ENCODE data around the gene FARP1.

FARP1 gene

DNA sequence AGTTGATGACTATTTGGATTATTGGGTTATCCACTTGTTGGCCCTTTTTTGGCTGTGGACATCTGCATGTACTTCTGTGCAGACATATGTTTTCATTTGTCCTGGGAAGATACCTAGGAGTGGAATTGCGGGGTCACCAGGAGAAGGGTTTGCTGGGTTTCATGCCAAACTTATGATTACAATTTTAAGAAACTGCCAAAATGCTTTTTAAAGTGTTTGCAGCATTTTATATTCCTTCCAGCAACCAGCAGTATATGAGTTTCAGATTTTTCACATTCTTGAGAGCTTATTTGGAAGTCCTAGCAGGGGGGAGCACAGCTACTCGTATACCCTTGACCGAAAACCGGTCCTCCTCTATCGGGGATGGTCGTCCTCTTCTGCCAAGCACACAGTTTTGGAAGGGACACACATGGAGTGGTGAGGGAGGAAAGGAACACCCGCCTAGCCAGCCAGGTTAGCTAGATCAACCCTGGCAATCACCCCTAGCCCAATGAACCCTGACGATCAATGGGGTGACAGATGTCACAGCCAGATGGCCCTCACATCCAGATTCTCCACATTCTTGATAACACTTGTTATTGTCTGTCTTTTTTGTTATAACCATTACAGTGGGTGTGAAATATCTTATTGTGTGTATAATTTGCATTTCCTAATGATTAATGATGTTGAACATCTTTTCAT, 60.9 kb downstream of the FARP1 start:
- DNase-seq: no peak

DNA sequence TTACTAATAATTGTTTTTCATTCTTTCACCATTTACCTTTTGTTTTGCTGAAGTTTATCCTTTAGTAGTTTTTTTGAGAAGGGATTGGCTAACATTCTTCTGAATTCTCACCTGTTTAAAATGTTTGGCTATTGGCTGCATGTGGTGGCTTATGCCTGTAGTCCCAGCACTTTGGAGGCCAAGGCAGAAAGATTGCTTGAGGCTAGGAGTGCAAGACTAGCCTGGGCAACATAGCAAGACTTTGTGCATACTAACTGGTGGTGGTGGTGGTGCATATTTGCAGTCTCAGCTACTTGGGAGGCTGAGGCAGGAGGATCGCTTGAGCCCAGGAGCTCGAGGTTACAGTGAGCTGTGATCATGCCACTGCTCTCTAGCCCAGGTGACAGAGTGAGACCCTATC, 61.7 kb downstream of the FARP1 start:
- no peak for DNase-seq

- DNase-seq: no peak
Observed at GRCh38 chr13:98206946-98207345, 64.1 kb downstream of the FARP1 start.

- no peak for DNase-seq
Observed at GRCh38 chr13:98207416-98207815, 64.5 kb downstream of the FARP1 start.

DNA sequence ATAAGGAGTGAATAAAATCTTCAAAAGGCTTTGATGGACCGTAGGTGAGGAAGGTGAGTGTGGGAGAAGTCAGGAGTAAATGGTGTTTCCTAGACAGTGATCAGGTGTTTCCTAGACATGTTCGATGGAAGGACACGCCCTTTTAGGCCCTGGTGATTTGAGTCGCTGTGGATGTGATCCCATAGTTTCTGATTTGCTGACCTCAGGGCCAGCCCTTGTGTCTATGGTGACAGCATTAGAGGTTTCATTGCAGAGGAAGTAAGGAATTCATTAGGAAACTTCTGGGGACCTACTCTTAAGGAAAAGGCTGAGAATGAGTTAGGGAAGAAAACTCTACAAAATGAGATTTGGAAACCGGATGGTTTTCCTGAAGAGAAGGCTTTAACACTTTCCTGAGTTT, 65.7 kb downstream of the FARP1 start:
- no peak for DNase-seq

DNA sequence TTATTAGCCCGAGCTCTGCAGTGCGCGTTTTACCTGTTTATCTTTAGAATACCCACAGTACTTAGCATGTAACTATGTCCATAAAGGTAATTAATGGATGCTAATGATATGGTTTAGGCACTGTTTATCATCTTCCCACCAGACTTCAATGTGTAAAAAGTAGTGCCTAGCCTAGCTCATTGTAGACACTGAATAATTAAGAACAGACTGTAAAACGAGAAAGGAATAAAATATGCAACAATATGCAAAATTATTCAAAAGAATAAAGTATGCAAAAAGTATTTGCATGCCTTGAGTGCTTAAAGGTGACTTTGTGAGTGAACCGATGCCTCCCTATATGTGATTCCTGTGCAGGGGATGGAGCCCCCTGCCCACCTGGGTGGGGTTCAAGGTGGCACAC, 69.9 kb downstream of the FARP1 start:
- no peak for DNase-seq

DNA sequence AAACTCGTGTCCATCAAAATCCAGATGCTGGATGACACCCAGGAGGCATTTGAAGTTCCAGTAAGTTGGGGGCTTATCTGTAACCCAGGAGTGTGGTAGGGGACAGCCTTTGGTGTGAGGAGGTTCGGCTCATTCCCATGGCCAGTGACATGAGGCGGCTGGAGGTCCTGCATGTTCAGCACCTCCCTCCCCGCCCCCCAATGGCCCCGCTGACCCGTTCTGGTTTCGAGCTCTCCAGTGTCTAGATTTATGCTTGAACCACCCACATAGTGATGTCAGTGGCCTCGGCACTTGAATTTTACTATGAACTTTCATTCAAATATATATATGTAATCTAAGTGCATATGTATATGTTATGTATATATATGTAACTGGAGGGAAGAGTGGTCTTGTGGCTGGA, 70.5 kb downstream of the FARP1 start:
- DNase-seq: no peak

- DNase-seq: no peak
Observed at GRCh38 chr13:98214008-98214643, 71.2 kb downstream of the FARP1 start.

DNA sequence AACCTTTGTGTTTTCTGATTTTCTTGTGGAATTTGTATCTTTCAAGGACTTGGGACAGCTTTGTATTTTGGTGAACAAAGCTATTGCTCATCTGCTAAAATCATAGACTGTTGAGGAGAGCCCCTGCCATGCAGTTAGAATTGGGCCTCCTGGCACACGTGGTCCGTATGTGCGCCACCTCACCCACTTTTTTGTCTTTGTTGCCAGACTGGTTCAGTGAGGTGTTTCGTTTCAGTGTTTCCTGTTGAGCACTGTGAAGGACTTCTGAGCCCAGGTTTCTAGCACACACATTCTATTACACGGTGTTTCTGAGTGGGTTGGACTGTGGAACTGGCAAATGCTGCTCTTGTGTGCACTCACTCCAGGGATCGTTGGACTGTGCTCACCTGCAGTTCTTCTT, 71.8 kb downstream of the FARP1 start:
- DNase-seq: no peak

- no peak for DNase-seq
Observed at GRCh38 chr13:98215508-98215907, 72.6 kb downstream of the FARP1 start.

GRCh38 chr13:98216135-98216565, 73.3 kb downstream of the FARP1 start:
- no peak for DNase-seq

DNA sequence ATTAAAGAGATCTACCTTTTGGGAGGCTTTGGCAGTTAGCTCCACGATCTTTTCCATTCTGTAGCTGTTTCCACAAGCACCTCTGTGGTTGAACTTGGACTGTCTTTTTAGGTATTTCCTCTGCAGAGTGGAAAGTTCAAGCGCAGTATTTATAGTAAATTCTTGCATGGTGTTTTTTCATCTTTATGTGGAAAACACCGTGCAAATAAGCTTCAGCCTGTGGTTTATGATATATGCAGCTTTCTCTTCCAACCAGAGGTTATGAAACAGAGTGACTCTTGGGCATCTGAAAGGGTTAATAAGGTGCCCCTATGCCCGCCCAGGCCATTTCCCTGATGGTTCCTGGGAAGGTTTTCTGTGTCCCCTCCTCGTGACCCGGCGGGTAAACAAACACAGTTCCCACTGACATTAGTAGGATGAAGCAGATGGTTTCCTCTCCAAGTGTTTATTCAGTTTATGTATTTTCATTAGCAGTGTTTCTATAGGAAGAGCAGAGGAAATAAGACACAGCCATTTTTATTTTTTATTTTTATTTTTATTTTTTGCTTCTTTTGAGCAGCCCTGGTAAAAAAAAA, 73.9 kb downstream of the FARP1 start:
- no peak for DNase-seq

GRCh38 chr13:98217597-98217996, 74.7 kb downstream of the FARP1 start:
- DNase-seq: no peak

DNA sequence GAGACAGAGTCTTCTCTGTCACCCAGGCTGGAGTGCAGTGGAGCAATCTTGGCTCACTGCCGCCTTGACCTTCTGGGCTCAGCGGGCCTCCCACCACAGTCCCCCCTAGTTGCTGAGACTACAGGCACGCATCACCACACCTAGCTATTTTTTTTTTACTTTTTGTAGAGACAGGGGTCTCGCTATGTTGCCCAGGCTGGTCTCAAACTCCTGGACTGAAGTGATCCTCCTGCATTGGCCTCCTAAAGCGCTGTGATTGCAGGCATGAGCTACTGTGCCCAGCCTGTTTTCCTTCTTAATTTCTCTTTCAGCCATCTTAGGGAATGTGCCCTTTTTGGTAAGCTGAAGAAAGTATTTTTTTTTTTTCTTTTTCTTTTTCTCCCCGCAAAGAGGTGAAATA, 76.8 kb downstream of the FARP1 start:
- DNase-seq: no peak

DNA sequence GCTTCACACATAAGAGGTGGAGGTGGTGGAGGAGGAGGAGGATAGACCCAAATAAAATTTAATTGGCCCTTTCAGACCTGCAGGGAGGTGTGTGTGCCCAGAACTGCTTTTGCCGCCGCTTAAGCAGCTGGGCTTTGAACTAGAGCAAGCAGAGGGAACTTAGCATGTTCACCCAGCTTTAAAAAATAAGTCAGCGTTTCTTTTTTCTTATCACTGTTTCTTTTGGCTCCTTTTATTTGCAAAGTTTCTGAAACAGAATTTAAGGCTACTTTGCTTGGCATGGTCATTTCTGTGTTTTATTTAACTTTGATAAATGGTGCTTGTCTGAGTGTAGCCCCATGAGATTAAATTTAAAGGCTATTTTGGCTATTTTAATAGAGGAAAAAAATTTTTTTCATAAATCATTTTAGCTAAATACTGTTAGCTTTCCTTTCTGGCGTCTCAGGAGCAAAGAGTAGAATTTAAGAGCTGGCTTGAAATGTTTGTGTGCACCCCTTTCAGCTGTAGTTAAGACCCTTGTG, 77.4 kb downstream of the FARP1 start:
- DNase-seq: no peak

DNA sequence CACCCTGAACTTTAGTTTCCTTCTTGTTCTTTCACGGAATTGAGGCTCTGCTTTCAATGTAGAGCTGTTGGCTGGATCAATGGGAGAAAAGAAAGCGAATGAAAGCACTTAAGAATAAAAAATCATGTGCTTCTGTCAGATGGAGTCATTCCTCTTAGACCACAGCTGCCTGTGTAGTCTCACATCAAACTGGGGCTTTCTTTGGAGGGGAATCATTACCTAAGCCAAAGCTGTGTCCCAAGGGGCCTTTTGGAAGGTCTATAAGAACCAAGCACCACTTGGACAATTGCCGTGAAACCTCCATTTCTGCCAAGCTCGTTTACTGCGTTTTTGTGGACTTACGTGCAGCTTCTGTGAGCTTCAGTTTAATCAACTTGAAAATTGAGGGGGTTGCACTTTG, 78.3 kb downstream of the FARP1 start:
- DNase-seq: no peak

DNA sequence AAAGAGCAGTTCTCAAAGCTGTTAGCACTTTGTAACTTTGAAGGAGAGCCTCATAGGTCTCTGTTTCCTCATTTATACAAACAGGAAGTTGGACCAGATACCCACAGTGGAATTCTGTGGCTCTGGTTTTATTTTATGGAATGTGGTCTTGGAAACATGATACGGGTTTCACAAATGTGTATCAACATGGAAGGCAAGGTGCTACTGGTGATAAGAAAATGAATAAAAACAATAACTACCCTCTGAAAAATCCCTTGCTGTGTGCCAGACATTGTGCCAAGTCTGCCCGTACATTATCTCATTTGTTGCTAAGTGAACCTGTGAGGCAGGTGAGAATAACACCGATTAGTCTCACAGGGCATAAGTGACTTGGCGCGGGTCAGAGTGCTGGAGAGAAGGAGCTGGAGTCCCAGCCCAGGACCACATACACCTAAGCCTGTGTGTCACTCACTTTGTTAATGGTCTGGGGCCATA, 79.2 kb downstream of the FARP1 start:
- no peak for DNase-seq

DNA sequence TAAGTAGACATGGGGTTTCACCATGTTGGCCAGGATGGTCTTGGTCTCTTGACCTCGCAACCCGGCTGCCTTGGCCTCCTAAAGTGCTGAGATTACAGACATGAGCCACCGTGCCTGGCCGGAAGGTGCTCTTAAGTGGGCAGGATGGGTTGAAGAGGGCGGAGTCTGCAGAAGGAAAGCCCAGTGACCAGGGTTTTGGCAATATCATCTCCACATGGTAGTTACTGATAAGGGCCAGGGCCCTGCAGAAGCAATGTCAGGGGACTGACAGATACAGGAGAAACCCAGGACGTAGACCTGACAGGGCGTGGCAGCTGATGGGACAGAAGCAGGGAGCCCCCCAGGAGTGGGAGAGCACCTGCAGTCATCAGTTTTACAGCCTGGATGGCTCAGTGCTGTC, 79.9 kb downstream of the FARP1 start:
- DNase-seq: no peak

DNA sequence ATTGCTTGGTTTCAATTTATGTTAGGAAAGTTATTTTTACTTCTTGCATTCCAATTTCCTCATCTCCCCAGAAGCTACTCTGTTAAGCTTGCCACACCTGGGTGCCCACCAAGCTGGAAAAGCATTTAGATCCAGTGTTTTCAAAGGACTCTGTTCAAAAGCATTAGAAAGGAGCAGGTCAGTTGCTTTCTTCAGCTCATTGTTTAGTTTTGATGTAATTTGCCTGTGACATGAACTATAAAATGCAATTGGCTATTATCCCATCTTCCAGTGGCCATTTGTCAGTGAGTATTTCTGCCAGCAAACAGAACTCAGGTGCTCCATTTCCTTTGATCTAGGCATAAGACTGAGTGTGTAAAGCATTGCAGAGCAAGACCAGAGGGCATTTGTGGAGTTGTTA, 80.8 kb downstream of the FARP1 start:
- no peak for DNase-seq

DNA sequence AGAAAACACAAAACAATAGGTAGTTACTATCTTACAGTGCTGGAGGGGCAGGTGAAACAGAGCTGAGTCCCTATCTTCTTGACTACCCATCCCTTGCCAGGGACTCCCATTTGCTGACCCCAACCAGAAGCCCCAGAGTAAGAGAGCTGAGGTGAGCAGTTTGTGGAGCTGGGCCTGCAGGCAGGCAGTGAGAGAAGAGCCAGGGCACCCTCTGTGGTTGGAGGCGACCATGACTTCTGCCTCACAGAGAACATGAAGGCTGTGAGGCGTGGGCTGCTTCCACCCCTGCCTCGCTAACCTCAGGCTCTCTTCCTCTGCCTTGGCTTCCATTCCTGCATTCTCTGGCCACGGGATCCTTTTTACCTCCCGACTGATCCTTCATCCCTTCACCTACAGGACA, 81.7 kb downstream of the FARP1 start:
- DNase-seq: no peak

DNA sequence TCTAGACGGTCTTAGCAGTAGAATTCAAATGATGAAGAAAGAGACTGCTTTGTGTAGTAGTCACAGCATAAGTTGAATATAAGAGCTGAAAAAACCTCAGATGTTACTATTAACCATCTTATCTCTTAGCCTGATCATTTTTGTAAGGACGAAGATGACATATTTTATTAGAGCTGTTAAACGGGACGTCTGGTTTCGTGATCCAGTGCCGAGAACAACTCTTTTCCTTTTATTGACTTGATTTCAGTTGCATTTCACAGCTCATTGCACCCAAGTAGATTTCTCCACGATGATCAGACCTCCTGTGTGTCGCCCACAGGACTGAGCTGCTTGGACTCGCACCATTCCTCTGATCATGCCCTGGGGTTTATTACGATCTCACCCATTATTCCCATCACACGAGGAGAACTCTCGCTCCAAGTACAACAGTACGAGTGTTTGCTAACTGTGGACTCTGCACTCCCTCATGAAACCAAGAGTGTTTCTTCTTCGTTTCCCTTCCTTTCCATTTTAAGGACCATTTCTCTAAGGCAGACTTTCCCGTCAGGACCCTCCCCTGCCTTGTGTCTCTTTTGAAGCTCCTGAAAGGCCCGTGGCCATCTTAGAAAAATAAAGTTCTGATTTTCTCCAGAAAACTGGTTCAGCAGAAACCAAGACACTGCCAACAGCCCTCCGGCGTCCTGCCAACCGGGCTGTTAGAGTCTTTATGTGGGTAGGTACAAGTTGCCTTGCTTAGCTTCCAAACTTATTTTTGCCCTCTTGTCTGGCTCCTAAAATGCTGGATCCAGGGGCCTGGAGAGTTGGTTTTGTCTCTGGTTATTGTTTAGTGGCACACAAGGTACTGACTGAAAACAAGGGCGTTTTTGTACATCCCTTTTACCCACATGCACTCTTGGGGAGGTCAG, 82.4 kb downstream of the FARP1 start:
- DNase-seq: no peak

- DNase-seq: no peak
Observed at GRCh38 chr13:98226496-98226895, 83.6 kb downstream of the FARP1 start.

GRCh38 chr13:98228661-98229341, 85.9 kb downstream of the FARP1 start:
- DNase-seq: no peak

Data from CD4-positive, alpha-beta T cell treated with Interleukin-4 for 1 hour (primary cell).